HCT116 (cell line): Measurements from ENCODE around the gene ATXN1. TPM values are rescaled to one million over a fixed set of nuclear protein-coding genes. Genes with fewer than 3 reads are reported as not detected.

Source experiments
- ATAC-seq: fragments of 200-7000 bp; cut with Tn5 transposase; 2 replicates; pipeline ENCODE4 v1.9.1; 2020; ENCODE audit warnings: mild to moderate bottlenecking, moderate library complexity
- BruUV-seq: library from RNA; stranded (reverse); fragments of 400-500 nt; replicated peaks from 2 replicates; lab custom pipeline; 2021; lab: Mats Ljungman, UMichigan
- CTCF ChIA-PET: fragments of 300-600 bp; sonication (Branson Sonifier 250); formaldehyde crosslinking; loops from one replicate; lab custom pipeline; 2021; ENCODE audit warnings: antibody characterized with exemption; lab: Charles Lee
- POLR2A ChIA-PET: fragments of 300-600, 350-600 bp; sonication (Branson Sonifier 250); formaldehyde crosslinking; loops from one replicate; lab custom pipeline; 2021; ENCODE audit warnings: antibody characterized with exemption; lab: Charles Lee
- RAD21 ChIA-PET, 2 experiments: fragments of 300-600 bp; sonication (Branson Sonifier 250); formaldehyde crosslinking; loops; one replicate each; lab custom pipeline; 2023; ENCODE audit warnings: low total read pairs in 2 of 2; ENCODE audit not compliant: uncharacterized antibody in 2 of 2, unreplicated experiment in 2 of 2, low non-redundant PET in 1 of 2; lab: Charles Lee
- DNase-seq: peaks from one replicate; pipeline ENCODE4 v3.0.0-alpha.2; 2010; ENCODE audit warnings: low read depth, low spot score
- H2AFZ ChIP-seq: fragments of 200-600 bp; shearing (Covaris generic), sonication (generic); 2 replicates; pipeline ENCODE4 v1.6.1; 2017; ENCODE audit warnings: low read depth, mixed run types, mixed read lengths, antibody characterized with exemption, low read length; ENCODE audit not compliant: poor library complexity, severe bottlenecking
- H3K27ac ChIP-seq: 2 replicates; pipeline ENCODE4 v1.5.1; 2012; ENCODE audit warnings: low read depth, low read length
- H3K27me3 ChIP-seq: fragments of 200-600 bp; sonication (generic); 2 replicates; pipeline ENCODE4 v1.6.1; 2016; ENCODE audit warnings: mixed run types, low read length, mixed read lengths; ENCODE audit not compliant: insufficient read depth
- H3K36me3 ChIP-seq, 2 experiments: fragments of 200-500 bp in 1 of 2; fragments of 200-600 bp in 1 of 2; sonication (Bioruptor generic) in 1 of 2; sonication (generic) in 1 of 2; 2 replicates each; pipeline versions ENCODE4 v1.5.1 to v1.6.1; 2014 to 2016; ENCODE audit warnings: low read length in 2 of 2, inconsistent platforms in 1 of 2, mixed read lengths in 1 of 2, mixed run types in 1 of 2; ENCODE audit not compliant: insufficient read depth in 2 of 2, control insufficient read depth in 1 of 2
- H3K4me1 ChIP-seq, 2 experiments: fragments of 200-600 bp in 1 of 2; sonication (generic) in 1 of 2; 2 replicates each; pipeline versions ENCODE4 v1.5.1 to v1.6.1; 2012 to 2017; ENCODE audit warnings: low read length in 2 of 2, inconsistent platforms in 1 of 2, mild to moderate bottlenecking in 1 of 2, mixed read lengths in 1 of 2, mixed run types in 1 of 2, moderate library complexity in 1 of 2; ENCODE audit not compliant: insufficient read depth in 2 of 2, control insufficient read depth in 1 of 2
- H3K4me2 ChIP-seq: fragments of 200-600 bp; sonication (generic); 2 replicates; pipeline ENCODE4 v1.6.1; 2017; ENCODE audit warnings: mixed run types, low read length, mixed read lengths
- H3K4me3 ChIP-seq, 2 experiments: fragments of 200-600 bp in 1 of 2; sonication (generic) in 1 of 2; replicated peaks in 1 of 2; 2 replicates each; pipeline ENCODE4 v1.5.1; 2011 to 2016; ENCODE audit warnings: low read length in 2 of 2, control low read depth in 1 of 2, low read depth in 1 of 2, mild to moderate bottlenecking in 1 of 2, mixed read lengths in 1 of 2, mixed run types in 1 of 2
- H3K79me2 ChIP-seq: fragments of 200-600 bp; sonication (generic); 2 replicates; pipeline ENCODE4 v1.6.1; 2017; ENCODE audit warnings: mild to moderate bottlenecking, mixed run types, low read length, moderate library complexity, mixed read lengths; ENCODE audit not compliant: insufficient read depth
- H3K9ac ChIP-seq: fragments of 200-600 bp; sonication (generic); 2 replicates; pipeline ENCODE4 v1.6.1; 2016; ENCODE audit warnings: low read length, mixed read lengths
- H3K9me2 ChIP-seq: fragments of 200-600 bp; sonication (generic), shearing (Covaris generic); 2 replicates; pipeline ENCODE4 v1.6.1; 2017; ENCODE audit warnings: mixed run types, mild to moderate bottlenecking, moderate library complexity; ENCODE audit not compliant: insufficient read depth
- H3K9me3 ChIP-seq, 2 experiments: fragments of 200-500 bp in 1 of 2; fragments of 200-600 bp in 1 of 2; sonication (Bioruptor generic) in 1 of 2; sonication (generic) in 1 of 2; 2 replicates each; pipeline ENCODE4 v1.6.1; 2014 to 2017; ENCODE audit warnings: low read length in 2 of 2, mixed read lengths in 2 of 2, inconsistent platforms in 1 of 2, low read depth in 1 of 2, mild to moderate bottlenecking in 1 of 2, mixed run types in 1 of 2, moderate library complexity in 1 of 2; ENCODE audit not compliant: control insufficient read depth in 1 of 2, insufficient read depth in 1 of 2
- H4K20me1 ChIP-seq: fragments of 200-600 bp; sonication (generic), shearing (Covaris generic); 2 replicates; pipeline ENCODE4 v1.6.1; 2017; ENCODE audit warnings: mixed run types, mild to moderate bottlenecking, moderate library complexity; ENCODE audit not compliant: insufficient read depth
- JUND ChIP-seq: IDR thresholded peaks from 2 replicates; pipeline ENCODE4 v1.6.1; 2012
- POLR2AphosphoS5 ChIP-seq: IDR thresholded peaks from 2 replicates; pipeline ENCODE4 v1.6.1; 2011; ENCODE audit warnings: mild to moderate bottlenecking, low read depth, low read length, moderate library complexity
- RAD21 ChIP-seq: IDR thresholded peaks from 2 replicates; pipeline ENCODE4 v1.6.1; 2012; ENCODE audit warnings: low read depth, mild to moderate bottlenecking
- ZBTB33 ChIP-seq: IDR thresholded peaks from 2 replicates; pipeline ENCODE4 v1.6.1; 2011; ENCODE audit warnings: mild to moderate bottlenecking, low read length, moderate library complexity; ENCODE audit not compliant: insufficient replicate concordance; ENCODE audit errors: extremely low read depth
- ZFX ChIP-seq: fragments of 450-650 bp; IDR thresholded peaks from 2 replicates; pipeline ENCODE4 v1.6.1; 2017
- ZNF274 ChIP-seq: fragments of 200-500 bp; sonication (Bioruptor generic); IDR thresholded peaks from 2 replicates; pipeline ENCODE4 v1.6.1; 2014; ENCODE audit warnings: mild to moderate bottlenecking, low read depth, low read length, inconsistent platforms
- intact Hi-C: fragments of 100-400 bp; cut with micrococcal nuclease; formaldehyde crosslinking; loops from 2 replicates; pipeline ENCODE4 v1.10.0; 2022
- total RNA-seq: library from RNA; stranded (reverse); gene quantifications from one replicate; pipeline ENCODE4 v1.2.1, GENCODE V29; 2021; ENCODE audit not compliant: unreplicated experiment
- TF ChIP-seq, protein P1 (sequence below): IDR thresholded peaks from 2 replicates; pipeline ENCODE4 v1.6.1; 2012

The ATXN1 gene
- total RNA-seq, 1 experiment from 2014 or later, result 21.0 TPM

DNA sequence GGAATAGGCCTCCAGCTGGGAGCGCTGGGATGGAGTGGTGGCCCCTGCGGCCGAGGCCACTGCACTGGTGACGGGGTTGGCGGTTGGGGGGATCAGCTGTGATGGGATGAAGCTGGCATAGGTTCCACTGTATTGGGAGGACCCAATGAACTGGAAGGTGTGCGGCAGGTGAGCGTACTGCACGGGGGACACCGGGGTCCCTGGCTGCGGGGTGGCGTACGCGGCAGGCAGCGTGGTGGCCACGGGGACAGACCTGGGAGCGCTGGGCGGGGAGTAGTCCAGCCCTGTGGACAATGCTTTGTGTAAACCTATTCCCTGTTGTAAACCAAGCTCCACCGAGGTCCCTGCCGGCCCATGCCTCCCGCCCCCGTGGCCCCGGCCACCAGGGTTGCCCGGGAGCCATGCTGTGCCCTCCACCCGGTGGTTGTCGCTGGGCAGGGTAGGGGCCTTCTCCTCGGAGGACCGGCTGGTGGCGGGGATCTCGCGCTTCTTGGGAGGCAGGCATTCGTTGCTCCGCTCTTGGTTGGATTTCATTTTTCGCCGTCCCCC, 433.4 kb downstream of the ATXN1 start:
- no peaks in the 10 kb centered on the region for H4K20me1 ChIP-seq
- no peak overlapping the region for H3K9ac ChIP-seq
- BruUV-seq, result no TSS peak
- H3K4me2 ChIP-seq, result no peak overlapping the region
- H3K27me3 ChIP-seq, result no peaks in the 10 kb centered on the region
- no peaks in the 10 kb centered on the region for H3K9me2 ChIP-seq
- no peak overlapping the region for H2AFZ ChIP-seq
- ChIA-PET POLR2A (no interaction called here), RAD21 (no interaction called here), CTCF (no interaction called here)
- intact Hi-C loops, result no loop called here
- TF ChIP-seq ZFX, result no peak
- no peak for TF ChIP-seq POLR2AphosphoS5
- TF ChIP-seq RAD21, result no peak
- no peak for TF ChIP-seq ZNF274
- no peak for TF ChIP-seq ZBTB33
- no peak for TF ChIP-seq JUND
- TF ChIP-seq, protein P1, sequence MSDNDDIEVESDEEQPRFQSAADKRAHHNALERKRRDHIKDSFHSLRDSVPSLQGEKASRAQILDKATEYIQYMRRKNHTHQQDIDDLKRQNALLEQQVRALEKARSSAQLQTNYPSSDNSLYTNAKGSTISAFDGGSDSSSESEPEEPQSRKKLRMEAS, result no peak
- H3K4me1 ChIP-seq, result peaks cover 20 to 40% of the 10 kb centered on the region in 2 experiments
- no peak overlapping the region for H3K4me3 ChIP-seq
- no peaks in the 10 kb centered on the region for H3K79me2 ChIP-seq
- no peak for DNase-seq
- no peak for ATAC-seq
- no peaks in the 10 kb centered on the region for H3K36me3 ChIP-seq
- H3K9me3 ChIP-seq, result no peaks in the 10 kb centered on the region
- no peak overlapping the region for H3K27ac ChIP-seq
